ENCODE results near the gene EPB41L2. TPM values are rescaled to one million over a fixed set of nuclear protein-coding genes. Genes with fewer than 3 reads are reported as not detected.

The EPB41L2 gene
- total RNA-seq, 2 donors from 2014 or later: 160 to 189 TPM

GRCh38 chr6:130865793-130866192 is 197.3 kb downstream of the EPB41L2 start:
- H3K4me1 ChIP-seq (ENCODE audit: control insufficient read depth, insufficient read depth, low read length): no peaks in the 10 kb centered on the region
- 92 to 94% methylated on average over 1 to 4 of the region's 4 CpGs for WGBS, 2 experiments (ENCODE audit: insufficient coverage in 1 of 2, insufficient read length in 1 of 2)
- Mint-ChIP-seq H3K27ac (no peak overlapping the region), H3K4me3 (no peak overlapping the region), H3K4me1 (no peaks in the 10 kb centered on the region), H3K9me3 (no peaks in the 10 kb centered on the region), H3K27me3 (ENCODE audit: insufficient read depth) (no peaks in the 10 kb centered on the region), H3K36me3 (ENCODE audit: low read depth) (peaks cover 39% of the 10 kb centered on the region)
- H3K36me3 ChIP-seq (ENCODE audit: control insufficient read depth, insufficient read depth, low read length): peaks cover 67% of the 10 kb centered on the region
- H3K9me3 ChIP-seq (ENCODE audit: control insufficient read depth, low read length): no peaks in the 10 kb centered on the region
- no peak overlapping the region for H3K4me3 ChIP-seq (ENCODE audit: low read length)
- no peak overlapping the region for H3K27ac ChIP-seq (ENCODE audit: low read depth, low read length)
- H3K9ac ChIP-seq (ENCODE audit: extremely low read depth, low read length, poor library complexity, severe bottlenecking): no peak overlapping the region
- no peak for TF ChIP-seq CTCF (conservative IDR thresholded peaks at IDR 0.05)
- H3K27me3 ChIP-seq (ENCODE audit: control insufficient read depth, insufficient read depth, low read length, poor library complexity, severe bottlenecking): no peaks in the 10 kb centered on the region
- DNase-seq: no peak

GRCh38 chr6:130864344-130864743 is 198.7 kb downstream of the EPB41L2 start:
- Histone ChIP-seq H3K27me3 (ENCODE audit: control insufficient read depth, insufficient read depth, low read length, poor library complexity, severe bottlenecking) (no peaks in the 10 kb centered on the region), H3K4me1 (ENCODE audit: control insufficient read depth, insufficient read depth, low read length) (no peaks in the 10 kb centered on the region), H3K27ac (ENCODE audit: low read depth, low read length) (no peak overlapping the region), H3K9ac (ENCODE audit: extremely low read depth, low read length, poor library complexity, severe bottlenecking) (no peak overlapping the region), H3K4me3 (ENCODE audit: low read length) (no peak overlapping the region), H3K9me3 (ENCODE audit: control insufficient read depth, low read length) (no peaks in the 10 kb centered on the region), H3K36me3 (ENCODE audit: control insufficient read depth, insufficient read depth, low read length) (peaks cover 58% of the 10 kb centered on the region)
- no peaks in the 10 kb centered on the region for H3K27me3 Mint-ChIP-seq (ENCODE audit: insufficient read depth)
- H3K4me3 Mint-ChIP-seq: no peak overlapping the region
- no peaks in the 10 kb centered on the region for H3K4me1 Mint-ChIP-seq
- WGBS, 2 experiments (ENCODE audit: insufficient coverage in 1 of 2, insufficient read length in 1 of 2): 90 to 94% methylated on average over 8 to 11 of the region's 11 CpGs
- DNase-seq: no peak
- TF ChIP-seq CTCF (conservative IDR thresholded peaks at IDR 0.05): no peak
- H3K27ac Mint-ChIP-seq: no peak overlapping the region
- H3K9me3 Mint-ChIP-seq: no peaks in the 10 kb centered on the region
- peaks cover 42% of the 10 kb centered on the region for H3K36me3 Mint-ChIP-seq (ENCODE audit: low read depth)

- Histone ChIP-seq H3K9me3 (ENCODE audit: control insufficient read depth, low read length) (no peaks in the 10 kb centered on the region), H3K4me1 (ENCODE audit: control insufficient read depth, insufficient read depth, low read length) (no peaks in the 10 kb centered on the region), H3K9ac (ENCODE audit: extremely low read depth, low read length, poor library complexity, severe bottlenecking) (no peak overlapping the region), H3K27ac (ENCODE audit: low read depth, low read length) (no peak overlapping the region), H3K4me3 (ENCODE audit: low read length) (no peak overlapping the region), H3K27me3 (ENCODE audit: control insufficient read depth, insufficient read depth, low read length, poor library complexity, severe bottlenecking) (no peaks in the 10 kb centered on the region), H3K36me3 (ENCODE audit: control insufficient read depth, insufficient read depth, low read length) (peaks cover 56% of the 10 kb centered on the region)
- H3K4me1 Mint-ChIP-seq: no peaks in the 10 kb centered on the region
- H3K36me3 Mint-ChIP-seq (ENCODE audit: low read depth): peaks cover 42% of the 10 kb centered on the region
- no peak for TF ChIP-seq CTCF (conservative IDR thresholded peaks at IDR 0.05)
- no peaks in the 10 kb centered on the region for H3K27me3 Mint-ChIP-seq (ENCODE audit: insufficient read depth)
- no peak for DNase-seq
- H3K27ac Mint-ChIP-seq: no peak overlapping the region
- H3K9me3 Mint-ChIP-seq: no peaks in the 10 kb centered on the region
- 91 to 96% methylated on average over 3 to 4 of the region's 4 CpGs for WGBS, 2 experiments (ENCODE audit: insufficient coverage in 1 of 2, insufficient read length in 1 of 2)
- no peak overlapping the region for H3K4me3 Mint-ChIP-seq
Observed at GRCh38 chr6:130863415-130864230, 199.4 kb downstream of the EPB41L2 start.

Measured in endodermal cell (in vitro differentiated cells).